ENCODE measurements around the gene PTGDR. TPM values are rescaled to one million over a fixed set of nuclear protein-coding genes. Genes with fewer than 3 reads are reported as not detected.

PTGDR gene
- not detected in 2 replicates for total RNA-seq

GRCh38 chr14:52267501-52268278, at the start of gene PTGDR:
TSS of gene PTGDR (plus strand) at chr14:52267698. CDS start at chr14:52267815, 117 bp downstream.

GRCh38 chr14:52313903-52314594, 46.6 kb downstream of the PTGDR start, which contains the start of gene PTGER2:
TSS of gene PTGER2 (plus strand) at chr14:52314312. CDS start at chr14:52314549, 237 bp downstream.

Other genes starting within 250 kb of the PTGDR start
- under 0.01 and 0.07 TPM in 2 replicates for gene NID2, start 198.6 kb upstream of the PTGDR start, total RNA-seq
- gene PTGER2, start 46.6 kb downstream of the PTGDR start, total RNA-seq: 0.14 TPM in 1 of 2 replicates, not detected in the other